GM19043 (cell line): ENCODE data around the gene CBX1.

Source experiments
- ATAC-seq: cut with Tn5 transposase; IDR thresholded peaks from one replicate; pipeline ENCODE4 v1.9.1; 2021; ENCODE audit warnings: low read depth; ENCODE audit not compliant: unreplicated experiment

The CBX1 gene

DNA sequence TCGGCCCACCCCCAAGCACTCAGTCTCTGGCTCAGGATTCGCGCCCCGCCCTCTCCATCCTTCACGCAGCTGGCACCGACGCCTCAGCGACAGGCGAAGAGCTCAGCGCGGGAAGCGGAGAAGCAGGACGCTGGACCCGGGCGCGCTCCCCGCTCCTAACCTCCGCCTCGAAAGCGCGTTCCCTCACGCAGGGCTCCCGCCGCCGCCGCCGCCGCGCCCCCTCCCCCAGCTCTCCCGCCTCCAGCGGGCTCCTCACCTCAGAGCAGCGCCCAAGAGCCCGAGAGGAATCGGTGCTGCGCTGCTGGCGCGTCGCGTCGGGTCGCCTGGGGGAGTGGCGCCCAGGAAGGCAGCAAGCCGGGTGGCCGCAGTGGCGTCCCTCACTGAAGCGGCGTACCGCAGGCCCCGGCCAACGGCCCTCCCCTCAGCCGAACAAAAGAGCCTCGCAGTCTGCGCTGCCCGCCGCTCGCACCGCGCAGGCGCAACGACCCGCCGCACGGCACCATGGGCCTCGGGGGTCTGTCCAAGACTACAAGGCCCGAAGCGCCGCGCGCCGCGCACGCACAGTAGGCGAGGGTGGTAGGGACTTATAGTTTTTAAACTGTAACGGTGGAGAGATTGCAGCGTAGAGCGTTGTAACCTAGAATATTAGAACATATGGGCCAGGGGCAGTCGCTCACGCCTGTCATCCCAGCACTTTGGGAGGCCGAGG is at the start of gene CBX1:
Gene CBX1 (minus strand): TSS at position 467 of the 709 bp plus-strand sequence. CDS start 24,474 bp downstream, outside the sequence.
- peak; percentile 75 for ATAC-seq

DNA sequence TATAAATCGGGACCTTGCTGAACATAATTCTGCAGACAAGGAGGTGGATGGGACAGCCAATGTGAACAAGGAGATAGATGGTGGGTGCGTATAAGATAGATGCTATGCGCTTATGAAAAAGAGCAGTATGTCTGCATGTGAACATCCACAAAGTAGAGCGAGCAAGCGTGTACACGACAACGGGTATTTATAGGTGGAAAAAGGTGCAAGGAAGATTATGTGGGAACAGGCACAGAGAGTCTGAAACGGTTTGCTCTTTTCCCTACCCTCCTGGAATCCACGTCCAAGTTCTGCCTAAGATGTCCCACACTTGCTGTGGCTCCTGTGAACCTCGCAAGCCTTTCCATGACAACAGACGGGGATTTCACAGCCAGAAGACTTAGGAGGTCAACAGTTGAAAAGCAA is 49.3 kb upstream of the CBX1 start:
- ATAC-seq = no peak

DNA sequence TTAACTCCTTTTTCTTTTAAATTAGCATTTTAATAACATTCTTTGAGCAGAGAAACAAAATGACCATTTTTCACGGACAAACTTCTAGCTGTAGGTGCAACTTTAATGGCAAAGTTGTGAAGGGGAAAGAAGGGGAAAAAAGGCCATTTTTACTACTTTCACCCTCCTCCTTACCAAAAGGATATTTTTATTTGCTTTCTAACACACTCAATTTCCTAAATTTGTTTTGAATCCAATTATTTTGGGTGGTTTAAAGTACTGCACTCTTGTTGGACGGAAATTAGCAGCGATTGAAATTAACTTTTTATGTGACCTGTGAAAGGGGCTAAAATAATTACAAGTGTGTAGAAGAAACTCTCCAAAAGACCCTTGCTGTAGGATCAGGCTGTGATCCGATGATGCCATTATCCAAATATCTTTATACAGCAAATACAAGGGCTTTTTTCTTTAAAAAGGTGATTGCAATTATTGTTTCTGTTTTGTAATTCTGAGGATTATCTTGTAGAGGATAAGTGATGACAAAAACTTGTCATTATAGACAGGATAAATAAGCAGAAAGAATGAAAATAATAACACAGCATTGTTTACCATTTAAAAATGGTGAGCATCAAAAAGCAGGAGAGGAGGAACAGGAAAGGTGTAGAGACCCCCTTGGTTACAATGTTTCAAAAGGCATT is 48.6 kb upstream of the CBX1 start:
- ATAC-seq = no peak

GRCh38 chr17:48148854-48149786 is 47.8 kb upstream of the CBX1 start:
- ATAC-seq = no peak

- no peak for ATAC-seq
Observed at GRCh38 chr17:48148029-48148770, 46.9 kb upstream of the CBX1 start.

DNA sequence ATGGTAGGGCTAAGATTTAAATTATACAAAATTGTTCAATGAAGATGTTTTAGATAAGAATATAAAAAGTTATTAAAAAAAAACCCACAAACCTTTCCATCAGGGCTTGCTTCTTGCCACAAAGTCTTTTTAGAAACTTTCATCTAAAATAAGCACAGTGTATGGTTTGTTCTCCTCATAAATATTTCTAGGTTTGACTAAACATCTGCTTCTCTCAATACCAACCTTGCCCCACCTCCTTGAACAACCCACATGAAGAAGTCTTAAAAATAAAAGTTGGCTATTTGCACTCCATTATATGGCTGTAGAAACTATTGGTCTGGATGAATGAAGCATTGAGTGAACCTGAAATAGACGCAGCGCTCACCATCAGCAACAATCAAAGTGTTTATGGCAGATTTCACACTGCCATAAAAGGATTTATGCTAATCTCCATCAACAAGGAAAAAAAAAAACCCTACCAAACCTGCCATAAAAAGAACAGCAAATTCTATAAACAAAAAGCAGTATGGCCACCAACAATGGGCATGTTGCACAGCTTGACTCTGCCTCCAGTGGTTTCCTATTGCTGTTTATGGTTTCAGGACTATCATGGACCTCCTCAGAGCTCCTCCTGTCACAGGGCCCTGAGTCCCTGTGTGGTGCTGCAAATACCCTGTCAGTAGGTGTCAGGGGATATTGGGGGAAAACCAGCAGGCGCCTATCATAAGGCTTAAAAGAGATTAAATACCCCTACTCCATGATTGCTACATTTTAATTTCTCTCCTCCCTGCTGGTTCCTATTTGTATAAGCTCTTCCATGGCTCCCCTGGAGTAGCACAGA is 43.9 kb upstream of the CBX1 start:
- no peak for ATAC-seq

DNA sequence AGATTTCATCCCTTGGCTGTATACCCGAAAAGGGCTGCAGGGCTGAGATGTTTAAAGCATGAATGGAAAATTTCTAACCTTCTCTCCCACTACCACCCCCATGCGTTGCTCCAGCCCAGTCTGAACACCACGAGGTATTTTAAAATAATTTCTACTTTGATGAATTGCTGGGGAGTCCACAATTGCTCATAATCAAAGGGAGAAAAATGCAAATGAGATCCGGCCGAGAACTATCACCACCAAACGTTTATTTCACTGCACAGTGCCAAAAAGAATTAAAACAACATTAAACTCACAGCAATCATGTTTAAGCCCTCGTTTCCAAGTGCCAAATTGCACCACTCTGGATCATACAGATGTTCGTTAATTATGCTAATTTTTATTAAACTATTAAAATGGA is 43.0 kb upstream of the CBX1 start:
- ATAC-seq = no peak

DNA sequence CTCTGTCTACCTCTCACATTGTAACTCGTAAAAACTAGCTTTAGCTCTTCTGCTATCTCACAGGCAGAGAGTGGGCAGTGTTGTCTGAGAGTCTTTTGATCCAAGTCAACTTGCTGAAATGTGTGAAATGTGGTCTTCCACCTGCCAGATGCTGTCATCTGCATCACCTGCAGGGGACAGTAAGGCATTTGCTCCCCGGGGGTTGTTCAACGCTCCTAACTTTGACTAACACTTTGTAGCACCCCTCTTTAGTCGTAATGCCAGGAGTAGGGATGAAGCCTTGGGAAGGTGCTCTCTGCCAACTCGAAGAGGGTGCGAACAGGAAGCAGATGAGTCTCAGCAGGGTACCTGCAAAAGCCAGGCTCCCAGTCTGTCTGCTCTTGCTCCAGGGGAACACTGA is 42.4 kb upstream of the CBX1 start:
- no peak for ATAC-seq

DNA sequence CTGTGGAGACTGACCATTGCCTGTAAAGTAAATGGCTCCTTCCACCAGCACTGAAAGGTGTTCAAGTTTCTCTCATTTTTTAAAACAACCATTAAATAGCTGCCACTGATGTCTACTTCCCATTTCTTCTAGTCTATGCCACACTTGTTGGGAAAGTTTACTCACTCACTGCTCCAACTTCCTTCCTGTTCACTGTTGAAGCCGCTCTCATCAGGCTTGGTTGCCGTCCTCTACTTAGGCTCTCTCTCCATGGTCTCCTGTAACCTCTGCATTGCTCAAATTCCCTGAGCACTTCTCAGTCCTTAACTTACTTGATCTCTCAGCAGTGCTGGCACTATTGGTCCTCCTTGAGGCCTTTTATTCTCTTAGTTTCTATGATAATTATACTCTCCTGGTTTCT is 38.7 kb upstream of the CBX1 start:
- ATAC-seq = no peak

DNA sequence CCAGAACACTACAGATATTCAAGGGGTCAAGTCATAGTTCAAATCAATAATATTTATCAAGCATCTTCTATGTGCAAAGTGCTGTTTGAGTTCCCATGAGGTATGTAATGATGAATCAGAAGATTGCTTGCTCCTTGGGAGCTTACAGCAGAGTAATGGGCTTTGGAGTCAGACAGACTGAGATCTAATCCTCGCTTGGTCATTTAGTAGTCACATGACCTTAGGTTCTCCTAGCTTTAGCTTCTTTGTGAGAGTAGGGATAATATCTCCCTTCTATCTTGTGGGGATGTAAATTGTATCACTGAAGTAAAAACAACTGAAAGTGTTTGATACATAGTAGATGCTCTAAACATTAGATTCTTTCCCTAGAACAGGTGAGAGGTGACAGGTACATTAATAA is 36.4 kb upstream of the CBX1 start:
- ATAC-seq = no peak

DNA sequence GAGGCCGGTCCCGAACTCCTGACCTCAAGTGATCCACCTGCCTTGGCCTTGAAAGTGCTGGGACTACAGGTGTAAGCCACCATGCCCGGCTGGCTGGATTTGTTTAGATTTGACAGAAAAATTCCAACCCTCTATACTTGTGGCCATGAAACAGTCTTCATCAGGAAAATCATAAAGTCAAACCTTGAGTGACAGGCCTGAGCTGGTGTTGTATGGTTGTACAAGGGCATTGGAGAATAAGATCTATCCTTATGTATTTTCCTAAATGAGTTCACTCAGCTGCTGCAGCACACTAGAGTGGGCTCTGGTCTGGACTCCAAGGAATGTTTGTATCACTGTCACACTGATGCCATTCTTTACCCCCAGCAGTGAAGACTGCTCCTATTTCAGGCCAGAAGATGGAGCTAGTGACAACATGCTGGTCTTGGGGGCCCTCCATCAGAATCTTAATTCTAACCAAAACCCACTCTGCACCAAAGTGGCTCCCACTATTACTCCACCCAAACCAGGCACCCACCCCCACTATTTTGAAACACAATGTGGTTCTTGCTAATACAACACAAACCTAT is 33.7 kb upstream of the CBX1 start:
- ATAC-seq = no peak

GRCh38 chr17:48132385-48132784 is 31.1 kb upstream of the CBX1 start:
- ATAC-seq = no peak

GRCh38 chr17:48131216-48131824 is 30.0 kb upstream of the CBX1 start:
- no peak for ATAC-seq

DNA sequence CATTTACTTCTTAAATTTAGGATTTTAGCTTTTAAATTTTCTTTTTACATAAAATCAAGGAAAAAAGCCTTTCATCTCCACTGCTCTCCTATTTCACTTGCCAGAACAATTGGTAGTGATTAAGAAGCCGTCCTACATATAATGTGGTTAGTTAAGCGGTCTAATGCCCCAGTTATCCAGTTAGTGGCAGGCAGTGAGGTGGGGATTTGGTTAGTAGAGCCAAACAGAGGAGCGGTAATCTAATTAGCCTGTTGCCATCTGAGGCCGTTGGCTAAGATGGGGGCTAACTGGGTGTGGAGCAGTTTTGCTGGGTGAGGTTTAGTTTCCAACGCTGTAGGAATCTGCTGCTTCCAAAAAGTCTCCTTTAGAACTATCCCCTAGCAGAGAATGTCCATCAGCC is 28.7 kb upstream of the CBX1 start:
- no peak for ATAC-seq

DNA sequence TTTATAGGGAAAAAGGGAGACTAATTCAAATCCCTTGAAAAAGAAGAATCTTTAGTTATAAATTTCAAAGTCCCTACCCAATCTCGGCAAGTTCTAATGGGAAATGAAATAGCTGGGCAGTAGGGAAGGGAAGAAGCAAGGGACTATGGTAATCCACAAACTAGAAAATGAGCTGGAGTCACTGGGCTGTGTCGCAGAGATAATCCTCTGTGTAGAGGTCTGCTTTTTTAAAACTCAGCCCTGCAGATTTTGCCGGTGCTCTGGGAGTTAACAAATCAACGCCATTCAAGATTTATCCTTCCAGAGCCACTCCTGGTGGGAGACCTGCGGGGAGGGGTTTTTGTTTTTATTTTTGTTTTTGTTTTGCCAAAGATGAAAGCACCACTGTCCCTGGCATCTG is 27.1 kb upstream of the CBX1 start:
- ATAC-seq = no peak

- no peak for ATAC-seq
Observed at GRCh38 chr17:48127371-48128051, 26.2 kb upstream of the CBX1 start.

DNA sequence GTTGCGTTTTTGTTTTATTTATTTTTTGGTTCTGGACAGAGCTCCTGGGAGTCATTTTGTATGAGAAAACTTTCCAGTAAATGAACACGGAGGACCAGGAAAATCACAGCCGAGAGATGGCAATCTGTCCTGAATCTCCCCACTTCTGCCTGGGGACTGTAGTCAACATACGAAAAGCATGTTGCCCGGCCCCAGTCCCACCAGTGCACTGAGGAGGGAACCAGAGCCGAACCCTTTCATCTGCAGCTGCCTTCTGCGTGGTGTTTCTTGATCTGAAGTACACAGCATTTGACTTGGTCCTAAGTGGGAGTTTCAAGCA is 25.2 kb upstream of the CBX1 start:
- no peak for ATAC-seq

DNA sequence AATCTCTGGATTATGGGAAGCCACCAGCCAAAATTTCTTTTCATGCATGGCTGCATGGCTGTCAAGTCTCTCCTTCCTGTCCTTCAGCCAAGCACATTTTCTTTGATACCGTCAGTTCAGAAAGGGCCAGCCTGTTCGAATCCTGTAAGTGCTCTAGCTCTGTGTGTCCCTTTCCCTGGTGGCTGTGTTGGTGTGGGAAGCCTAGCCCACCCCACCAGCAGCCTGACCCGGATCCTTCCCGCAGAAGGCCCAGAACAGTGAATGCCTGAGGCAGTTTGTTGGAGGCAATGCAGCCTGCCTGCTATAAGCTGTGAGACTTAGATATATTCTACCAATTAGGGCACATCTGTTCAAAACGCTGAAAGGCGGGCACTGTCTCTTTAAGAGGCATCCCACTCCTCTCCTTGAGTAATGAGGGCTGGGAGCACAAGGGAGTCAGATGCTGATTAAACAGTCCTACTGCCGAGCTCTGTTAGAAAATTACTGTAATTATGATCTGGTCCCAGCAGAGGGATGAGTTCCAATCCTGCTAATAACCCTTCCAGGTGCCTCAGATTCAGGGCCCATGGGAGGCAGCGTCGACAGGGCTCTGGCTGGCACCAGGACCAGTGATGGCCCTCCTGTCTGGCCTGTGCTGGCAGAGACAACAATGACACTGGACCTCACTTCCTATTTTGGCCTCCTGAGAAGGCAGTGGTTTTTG is 24.7 kb upstream of the CBX1 start:
- ATAC-seq = no peak
